ENCODE data around the gene MYH1.

Gene MYH1

GRCh38 chr17:10477701-10478100, 40.6 kb downstream of the MYH1 start:
- no peak for DNase-seq

- DNase-seq = no peak
Measured at GRCh38 chr17:10474536-10474935, 43.8 kb downstream of the MYH1 start.

- DNase-seq = no peak
Measured at GRCh38 chr17:10471858-10472257, 46.5 kb downstream of the MYH1 start.

GRCh38 chr17:10469459-10469858, 48.9 kb downstream of the MYH1 start, which contains the start of gene MYH4:
MYH4 (minus strand) TSS chr17:10469559; CDS start chr17:10466745, 2,814 bp downstream.
- DNase-seq = no peak

- DNase-seq = no peak
Measured at GRCh38 chr17:10463402-10463801, 54.9 kb downstream of the MYH1 start.

GRCh38 chr17:10460062-10460461, 58.3 kb downstream of the MYH1 start:
- DNase-seq = no peak

- no peak for DNase-seq
Measured at GRCh38 chr17:10458701-10459100, 59.6 kb downstream of the MYH1 start.

GRCh38 chr17:10457952-10458351, 60.4 kb downstream of the MYH1 start:
- no peak for DNase-seq

- DNase-seq = no peak
Measured at GRCh38 chr17:10447026-10447931, 71.1 kb downstream of the MYH1 start.
